Choroid plexus epithelial cell (primary cell): ENCODE measurements around the gene AKT1S1.

ENCODE experiments used
- DNase-seq: peaks from one replicate; pipeline ENCODE4 v3.0.0-alpha.2; 2010; ENCODE audit warnings: low read depth
- H3K4me3 ChIP-seq: 2 replicates; pipeline ENCODE4 v1.5.1; 2011; ENCODE audit warnings: low read depth, mild to moderate bottlenecking, control low read depth, low read length, moderate library complexity
- CTCF ChIP-seq: conservative IDR thresholded peaks from 2 replicates; pipeline ENCODE4 v1.5.1; 2011; ENCODE audit warnings: low read depth, mild to moderate bottlenecking, control low read depth, inconsistent platforms, low read length, moderate library complexity

The AKT1S1 gene

GRCh38 chr19:49854378-49855263, 22.5 kb downstream of the AKT1S1 start:
- no peak for TF ChIP-seq CTCF
- no peak for DNase-seq
- H3K4me3 ChIP-seq, result no peak overlapping the region

- DNase-seq, result no peak
- no peak overlapping the region for H3K4me3 ChIP-seq
- no peak for TF ChIP-seq CTCF
Observed at GRCh38 chr19:49853852-49854377, 23.2 kb downstream of the AKT1S1 start.

GRCh38 chr19:49852631-49853126, 24.5 kb downstream of the AKT1S1 start:
- TF ChIP-seq CTCF, result no peak
- no peak for DNase-seq
- H3K4me3 ChIP-seq, result peak overlapping the region; percentile 93

- H3K4me3 ChIP-seq, result peak overlapping the region; percentile 93
- no peak for TF ChIP-seq CTCF
- no peak for DNase-seq
Observed at GRCh38 chr19:49851456-49852259, 25.5 kb downstream of the AKT1S1 start.

- DNase-seq, result peak; percentile 95
- peak within 1 kb of the TSS; percentile 93 for H3K4me3 ChIP-seq
- no peak for TF ChIP-seq CTCF
Observed at GRCh38 chr19:49850487-49851342, 26.4 kb downstream of the AKT1S1 start, which contains the start of gene PTOV1. Gene PTOV1 (plus strand): TSS chr19:49851159.

GRCh38 chr19:49850221-49850486, 27.0 kb downstream of the AKT1S1 start:
- DNase-seq, result no peak
- TF ChIP-seq CTCF, result no peak

More at GRCh38 chr19:49850221-49850486, 27.0 kb downstream of the AKT1S1 start:
- H3K4me3 ChIP-seq, result peak overlapping the region; percentile 93
